GM19035 (cell line): ENCODE results near the gene HSF2BP.
"Not testable (repeated sequence)": the region's sequence is repeated elsewhere in the genome, so short reads cannot be mapped to it uniquely, and the experiment has no call there.

Source experiments
- ATAC-seq: cut with Tn5 transposase; IDR thresholded peaks from one replicate; pipeline ENCODE4 v1.9.1; 2021; ENCODE audit not compliant: unreplicated experiment

HSF2BP gene

DNA sequence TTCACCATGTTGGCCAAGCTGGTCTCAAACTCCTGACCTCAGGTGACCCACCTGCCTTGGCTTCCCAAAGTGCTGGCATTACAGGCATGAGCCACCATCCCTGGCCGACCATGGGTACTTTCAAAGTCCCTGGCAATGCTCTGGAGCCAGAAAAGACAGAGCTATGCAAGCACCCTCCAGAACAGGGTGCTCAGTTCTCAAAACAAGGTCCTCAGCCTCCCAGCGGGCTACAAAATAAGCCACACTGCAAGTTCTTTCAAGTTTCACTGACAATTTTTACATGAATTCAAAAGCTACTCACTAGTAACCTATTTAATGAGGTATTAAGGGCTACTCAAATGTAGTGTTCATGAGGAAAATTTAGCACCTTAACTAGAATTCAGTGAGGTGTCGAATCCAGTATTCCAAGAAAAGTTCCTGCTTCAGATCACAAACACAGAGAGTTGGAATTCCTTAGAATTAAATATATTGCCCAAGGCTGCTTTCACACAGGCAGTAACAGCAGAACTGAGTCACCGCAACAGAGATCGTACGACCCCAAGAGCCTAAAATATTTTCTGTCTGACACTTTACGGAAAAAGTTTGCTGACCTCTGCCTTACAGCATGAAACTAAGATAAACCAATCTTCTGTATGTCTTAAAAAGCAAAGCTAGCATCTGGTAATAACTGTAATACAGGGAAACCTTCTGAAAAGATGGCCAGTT lies 60.7 kb downstream of the HSF2BP start:
- ATAC-seq: no peak

- no peak for ATAC-seq
These were observed 61.6 kb downstream of the HSF2BP start for GRCh38 chr21:43597540-43598250.

- ATAC-seq: no peak
These were observed 62.2 kb downstream of the HSF2BP start for GRCh38 chr21:43597052-43597451.

GRCh38 chr21:43596616-43597015 lies 62.7 kb downstream of the HSF2BP start:
- ATAC-seq: no peak

DNA sequence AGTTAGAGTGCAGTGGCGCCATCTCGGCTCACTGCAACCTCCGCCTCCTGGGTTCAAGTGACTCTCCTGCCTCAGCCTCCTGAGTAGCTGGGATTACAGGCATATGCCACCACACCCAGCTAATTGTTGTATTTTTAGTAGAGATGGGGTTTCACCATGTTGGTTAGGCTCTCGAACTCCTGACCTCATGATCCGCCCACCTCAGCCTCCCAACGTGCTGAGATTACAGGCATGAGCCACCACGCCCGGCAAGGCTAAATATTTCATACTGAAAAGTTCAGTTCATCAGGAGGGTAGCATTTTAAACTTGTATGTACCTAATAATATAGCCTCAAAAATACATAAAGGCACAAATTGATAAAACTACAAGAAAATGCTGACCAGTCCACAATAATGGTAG lies 63.5 kb downstream of the HSF2BP start:
- ATAC-seq: not testable (repeated sequence)

- no peak for ATAC-seq
These were observed 66.2 kb downstream of the HSF2BP start for GRCh38 chr21:43593078-43593477.

- no peak for ATAC-seq
These were observed 67.7 kb downstream of the HSF2BP start for GRCh38 chr21:43591571-43591970.

- no peak for ATAC-seq
These were observed 69.1 kb downstream of the HSF2BP start for GRCh38 chr21:43590194-43590593.

- no peak for ATAC-seq
These were observed 70.3 kb downstream of the HSF2BP start for GRCh38 chr21:43588957-43589356.

GRCh38 chr21:43585924-43586413 lies 73.3 kb downstream of the HSF2BP start:
- ATAC-seq: no peak

DNA sequence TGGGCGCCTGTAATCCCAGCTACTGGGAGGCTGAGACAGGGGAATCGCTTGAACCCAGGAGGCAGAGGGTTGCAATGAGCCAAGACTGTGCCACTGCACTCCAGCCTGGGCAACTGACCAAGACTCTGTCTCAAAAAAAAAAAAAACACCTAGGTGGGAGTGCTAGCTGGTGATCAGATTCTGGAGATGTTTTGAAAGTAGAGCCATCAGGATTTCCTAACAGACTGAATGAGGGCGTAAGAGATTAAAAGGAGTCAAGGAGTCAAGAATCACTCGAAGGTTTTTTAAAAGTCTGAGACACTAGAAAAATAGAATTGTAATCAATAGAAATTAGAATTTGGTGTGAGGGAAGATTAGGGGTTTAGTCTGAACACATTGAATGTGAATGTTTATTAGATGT lies 73.8 kb downstream of the HSF2BP start:
- no peak for ATAC-seq

- no peak for ATAC-seq
These were observed 77.8 kb downstream of the HSF2BP start for GRCh38 chr21:43581453-43581852.

GRCh38 chr21:43578677-43579303 lies 80.5 kb downstream of the HSF2BP start:
- no peak for ATAC-seq

- ATAC-seq: no peak
These were observed 83.8 kb downstream of the HSF2BP start for GRCh38 chr21:43575473-43575844.

- ATAC-seq: no peak
These were observed 84.4 kb downstream of the HSF2BP start for GRCh38 chr21:43574741-43575472.

- no peak for ATAC-seq
These were observed 85.4 kb downstream of the HSF2BP start for GRCh38 chr21:43573921-43574320.

- ATAC-seq: no peak
These were observed 86.8 kb downstream of the HSF2BP start for GRCh38 chr21:43572446-43572845.

DNA sequence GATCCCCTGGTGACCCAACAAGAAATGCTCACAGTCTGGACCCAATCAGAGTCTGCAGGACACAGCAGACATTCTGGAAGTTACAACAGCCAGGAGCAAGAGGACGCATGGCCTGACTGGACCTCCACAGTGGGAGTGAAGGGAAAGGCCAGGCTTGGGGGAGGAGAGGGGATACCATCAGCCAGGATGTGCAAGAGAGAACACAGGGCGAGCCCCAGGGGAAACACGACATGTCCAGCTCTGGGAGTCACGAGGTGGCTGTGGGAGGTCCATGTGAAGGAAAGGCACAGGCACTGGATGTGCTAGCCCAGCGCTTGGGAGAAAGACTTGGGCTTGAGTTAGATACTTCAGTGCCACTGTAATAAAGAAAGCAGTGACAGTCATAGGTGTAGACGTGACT lies 87.3 kb downstream of the HSF2BP start:
- no peak for ATAC-seq

DNA sequence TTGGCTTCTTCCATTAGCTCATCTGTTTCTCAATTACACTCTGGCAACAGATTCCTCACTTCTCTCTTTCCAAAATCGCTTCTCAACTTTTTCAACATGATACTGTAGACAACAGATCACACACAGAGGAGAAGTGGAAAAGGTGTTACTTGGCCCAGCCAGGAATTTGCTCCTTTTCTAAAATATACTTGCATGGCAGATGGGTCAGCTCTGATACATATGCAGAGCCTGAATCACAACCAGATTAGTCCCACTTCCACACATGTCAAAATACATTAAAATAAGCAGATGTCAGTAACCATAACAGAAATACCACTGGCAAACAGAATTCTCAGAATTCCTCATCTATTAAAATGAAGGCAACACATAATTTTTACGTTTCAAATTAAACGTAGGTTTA lies 89.1 kb downstream of the HSF2BP start:
- not testable (repeated sequence) for ATAC-seq

DNA sequence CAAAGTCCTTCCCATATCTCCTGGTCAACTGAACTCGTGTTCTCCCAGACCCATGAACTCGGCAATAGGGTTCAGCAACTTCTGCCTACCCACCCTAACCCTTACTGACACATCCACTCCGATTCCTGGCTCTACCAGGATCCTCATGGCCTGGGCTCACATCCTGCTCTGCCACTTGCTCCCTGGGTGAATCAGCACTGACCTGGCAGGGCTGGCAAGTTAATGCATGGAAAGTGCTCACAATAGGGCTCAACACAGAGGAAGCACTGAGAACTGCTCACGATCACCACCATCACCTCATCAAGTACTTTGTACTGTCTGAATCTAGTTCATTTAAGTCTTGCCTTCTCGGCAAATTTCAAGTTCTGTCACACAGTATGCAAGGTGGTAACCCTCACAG lies 96.8 kb downstream of the HSF2BP start:
- ATAC-seq: not testable (repeated sequence)

- not testable (repeated sequence) for ATAC-seq
These were observed 118.7 kb downstream of the HSF2BP start for GRCh38 chr21:43540561-43540960.
